NCI-H82 treated with DMSO at 0.1 percent for 48 hours (cell line): Measurements from ENCODE around the gene BATF3.

ENCODE experiments used
- DNase-seq: peaks from one replicate; lab custom pipeline; 2025; ENCODE audit not compliant: unreplicated experiment; lab: John Stamatoyannopoulos, UW

BATF3 gene

GRCh38 chr1:212685429-212685828 is 14.2 kb downstream of the BATF3 start:
- DNase-seq: no peak

GRCh38 chr1:212684521-212685090 is 15.0 kb downstream of the BATF3 start:
- no peak for DNase-seq

GRCh38 chr1:212684076-212684475 is 15.6 kb downstream of the BATF3 start:
- no peak for DNase-seq

GRCh38 chr1:212683357-212683722 is 16.3 kb downstream of the BATF3 start:
- no peak for DNase-seq

GRCh38 chr1:212680680-212681389 is 18.8 kb downstream of the BATF3 start:
- DNase-seq: no peak

- DNase-seq: no peak
Measured at GRCh38 chr1:212678456-212679410, 20.9 kb downstream of the BATF3 start.

- peak; percentile 61 for DNase-seq
Measured at GRCh38 chr1:212677573-212677972, 22.1 kb downstream of the BATF3 start.

GRCh38 chr1:212677136-212677535 is 22.5 kb downstream of the BATF3 start:
- DNase-seq: peak; percentile 78

GRCh38 chr1:212675675-212676074 is 24.0 kb downstream of the BATF3 start:
- no peak for DNase-seq

GRCh38 chr1:212674872-212675271 is 24.8 kb downstream of the BATF3 start:
- DNase-seq: no peak

- DNase-seq: no peak
Measured at GRCh38 chr1:212671342-212672031, 28.2 kb downstream of the BATF3 start.

- DNase-seq: no peak
Measured at GRCh38 chr1:212670882-212671281, 28.8 kb downstream of the BATF3 start.

GRCh38 chr1:212670301-212670700 is 29.3 kb downstream of the BATF3 start:
- DNase-seq: no peak

- no peak for DNase-seq
Measured at GRCh38 chr1:212669600-212669999, 30.0 kb downstream of the BATF3 start.

GRCh38 chr1:212669102-212669501 is 30.5 kb downstream of the BATF3 start:
- no peak for DNase-seq

- no peak for DNase-seq
Measured at GRCh38 chr1:212668477-212668876, 31.2 kb downstream of the BATF3 start.

GRCh38 chr1:212667223-212668139 is 32.2 kb downstream of the BATF3 start:
- DNase-seq: peak; percentile 62

GRCh38 chr1:212666116-212666775 is 33.4 kb downstream of the BATF3 start:
- no peak for DNase-seq

- DNase-seq: peak; percentile 73
Measured at GRCh38 chr1:212665241-212666115, 34.2 kb downstream of the BATF3 start.
